ENCODE results near the gene SDE2.

GRCh38 chr1:226033991-226034390 lies 34.8 kb upstream of the SDE2 start:
- TF ChIP-seq CTCF (IDR thresholded peaks at IDR 0.05 in 4 of 5, conservative IDR thresholded peaks at IDR 0.05 in 1 of 5), result no peak
- TF ChIP-seq POLR2A (IDR thresholded peaks at IDR 0.05), result no peak
